T-cell (primary cell): ENCODE results near the gene EGLN1. TPM values are rescaled to one million over a fixed set of nuclear protein-coding genes. Genes with fewer than 3 reads are reported as not detected.

Source experiments
- ATAC-seq, 4 experiments: fragments of 200-7000 bp in 3 of 4; fragments of 150-1000 bp in 1 of 4; cut with Tn5 transposase; replicated peaks in 1 of 4; 1 replicate in 3 of 4; 2 replicates in 1 of 4; pipeline ENCODE4 v1.10.0; 2021; ENCODE audit warnings: moderate library complexity in 3 of 4, mild to moderate bottlenecking in 2 of 4, moderate number of reproducible peaks in 1 of 4
- CTCF ChIA-PET, 2 donors: fragments of 300-600 bp; sonication (Branson Sonifier 250); formaldehyde crosslinking; loops; one replicate each; lab custom pipeline; 2022; ENCODE audit warnings: antibody characterized with exemption in 2 of 2; lab: Charles Lee
- POLR2A ChIA-PET, 2 donors: fragments of 300-600 bp; sonication (Branson Sonifier 250); formaldehyde crosslinking; loops; one replicate each; lab custom pipeline; 2022; ENCODE audit warnings: antibody characterized with exemption in 2 of 2; lab: Charles Lee
- DNase-seq, 35 experiments: peaks; one replicate each; pipeline versions ENCODE4 v3.0.0 to v3.0.0-alpha.2; 2013 to 2023
- H3K27ac ChIP-seq: one replicate; pipeline ENCODE4 v1.5.1; 2013; ENCODE audit warnings: low read length
- H3K27me3 ChIP-seq, 2 experiments: replicated peaks in 1 of 2; 1 replicate in 1 of 2; 2 replicates in 1 of 2; pipeline versions ENCODE4 v1.6.1 to v1.7.0; 2013; ENCODE audit warnings: low read length in 1 of 2, mixed read lengths in 1 of 2; ENCODE audit not compliant: control insufficient read depth in 2 of 2, insufficient read depth in 2 of 2; ENCODE audit errors: extremely low read depth in 1 of 2
- H3K36me3 ChIP-seq, 2 donors: 1 replicate in 1 of 2; 2 replicates in 1 of 2; pipeline versions ENCODE4 v1.6.1 to v1.7.0; 2013; ENCODE audit warnings: low read length in 1 of 2; ENCODE audit not compliant: control insufficient read depth in 2 of 2, insufficient read depth in 1 of 2; ENCODE audit errors: extremely low read depth in 1 of 2
- H3K4me1 ChIP-seq, 2 experiments: 1 replicate in 1 of 2; 2 replicates in 1 of 2; pipeline versions ENCODE4 v1.6.1 to v1.7.0; 2013; ENCODE audit warnings: low read length in 2 of 2, mixed read lengths in 1 of 2; ENCODE audit not compliant: insufficient read depth in 2 of 2, control insufficient read depth in 1 of 2; ENCODE audit errors: extremely low read depth in 1 of 2
- H3K4me3 ChIP-seq, 2 donors: 1 replicate in 1 of 2; 2 replicates in 1 of 2; pipeline versions ENCODE4 v1.5.1 to v1.7.0; 2013; ENCODE audit warnings: mild to moderate bottlenecking in 2 of 2, low read length in 1 of 2, moderate library complexity in 1 of 2; ENCODE audit not compliant: control insufficient read depth in 1 of 2; ENCODE audit errors: extremely low read depth in 1 of 2
- H3K9me3 ChIP-seq: 2 replicates; pipeline ENCODE4 v1.7.0; 2013
- H3K27ac Mint-ChIP-seq, 2 donors: one replicate each; pipeline ENCODE4 v1.8.0; 2020 to 2021; ENCODE audit warnings: mild to moderate bottlenecking in 2 of 2, mixed read lengths in 2 of 2
- H3K27me3 Mint-ChIP-seq, 2 donors: one replicate each; pipeline ENCODE4 v1.8.0; 2021 to 2022; ENCODE audit warnings: mixed read lengths in 2 of 2
- H3K36me3 Mint-ChIP-seq: one replicate; pipeline ENCODE4 v1.8.0; 2021; ENCODE audit warnings: mixed read lengths
- H3K4me1 Mint-ChIP-seq, 3 donors: one replicate each; pipeline ENCODE4 v1.8.0; 2020 to 2022; ENCODE audit warnings: mixed read lengths in 3 of 3, mild to moderate bottlenecking in 1 of 3
- H3K4me3 Mint-ChIP-seq, 3 donors: one replicate each; pipeline ENCODE4 v1.8.0; 2020 to 2022; ENCODE audit warnings: mild to moderate bottlenecking in 3 of 3, mixed read lengths in 3 of 3, moderate library complexity in 3 of 3
- H3K9me3 Mint-ChIP-seq, 3 donors: one replicate each; pipeline ENCODE4 v1.8.0; 2020 to 2022; ENCODE audit warnings: mixed read lengths in 3 of 3
- WGBS: methylation state at CpG from one replicate; pipeline ENCODE4 v1.1.5; 2013; ENCODE audit warnings: missing lambda C conversion rate; ENCODE audit not compliant: insufficient coverage; 5-methylcytosine and 5-hydroxymethylcytosine counted together
- total RNA-seq, 35 experiments: library from RNA in 6 of 35; stranded (reverse) in 6 of 35; fragments of 120-200 nt in 1 of 35; gene quantifications; one replicate each; pipeline versions ENCODE4 v1.2.1 to v1.2.4 and lab custom pipeline; 2013 to 2026

The EGLN1 gene
- total RNA-seq, 5 donors from 2014 or later (not counting 1 experiment from before 2014, with no cell fraction given) = 13.9 to 20.8 (median 18.5) TPM

DNA sequence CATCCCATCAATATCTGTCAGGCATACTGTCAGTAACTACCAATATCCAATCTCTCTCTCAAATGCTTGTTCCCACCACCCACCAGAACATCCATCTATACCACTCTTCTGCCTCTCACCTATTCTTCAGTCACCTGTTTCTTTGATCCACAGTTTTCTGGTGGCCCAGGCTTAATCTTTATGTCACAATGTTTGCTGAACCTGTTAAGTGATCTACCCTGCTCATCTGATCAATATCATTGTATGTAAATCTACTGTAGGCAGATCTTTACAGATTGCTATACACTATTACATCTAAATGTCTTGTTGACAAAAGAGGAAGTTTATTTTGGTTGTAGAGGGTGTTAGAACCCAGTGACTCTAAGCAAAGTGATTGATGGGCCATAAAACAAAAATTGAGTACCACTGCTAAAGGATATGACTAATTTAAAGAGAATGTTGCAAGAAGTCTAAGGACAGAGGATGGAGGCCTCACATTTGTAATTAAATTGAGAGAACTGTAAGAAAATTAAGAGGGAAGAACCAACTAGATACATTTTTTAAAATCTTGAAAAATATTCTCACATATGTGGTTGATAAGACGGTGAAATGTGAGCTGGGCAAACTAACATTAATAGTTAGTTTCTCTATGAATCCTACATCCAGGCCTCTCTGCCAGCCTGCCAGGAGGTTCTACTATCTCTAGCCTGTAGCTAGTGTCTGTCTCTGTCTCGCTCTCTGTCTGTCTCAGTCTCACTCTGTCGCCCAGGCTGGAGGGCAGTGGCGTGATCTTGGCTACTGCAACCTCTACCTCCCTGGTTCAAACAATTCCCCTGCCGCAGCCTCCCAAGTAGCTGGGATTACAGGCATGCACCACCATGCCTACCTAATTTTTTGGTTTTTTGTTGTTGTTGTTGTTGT lies 34.1 kb downstream of the EGLN1 start:
- H3K27ac ChIP-seq = no peak overlapping the region
- POLR2A ChIA-PET = no interaction called here
- CTCF ChIA-PET = interaction anchor here (0.5 to 1.5 kb wide), 3 partner anchors 16 to 28 kb away, joined by 3 to 17 read pairs (median 4); no protein-coding TSS in a partner anchor
- H3K4me3 ChIP-seq = no peak overlapping the region
- Mint-ChIP-seq H3K27me3 (no peaks in the 10 kb centered on the region), H3K27ac (no peak overlapping the region), H3K4me3 (no peak overlapping the region), H3K4me1 (peaks cover 40 to 47% (median 45%) of the 10 kb centered on the region in 3 donors), H3K9me3 (no peaks in the 10 kb centered on the region), H3K36me3 (peaks cover 8% of the 10 kb centered on the region)
- H3K9me3 ChIP-seq = no peaks in the 10 kb centered on the region
- H3K27me3 ChIP-seq = no peaks in the 10 kb centered on the region
- ATAC-seq (no peak), DNase-seq (no peak)
- WGBS = 83% methylated on average over 1 of the region's 5 CpGs
- peaks cover 0 to 4% of the 10 kb centered on the region in 2 donors for H3K36me3 ChIP-seq
- H3K4me1 ChIP-seq = peaks cover 0 to 2% of the 10 kb centered on the region in 2 experiments

DNA sequence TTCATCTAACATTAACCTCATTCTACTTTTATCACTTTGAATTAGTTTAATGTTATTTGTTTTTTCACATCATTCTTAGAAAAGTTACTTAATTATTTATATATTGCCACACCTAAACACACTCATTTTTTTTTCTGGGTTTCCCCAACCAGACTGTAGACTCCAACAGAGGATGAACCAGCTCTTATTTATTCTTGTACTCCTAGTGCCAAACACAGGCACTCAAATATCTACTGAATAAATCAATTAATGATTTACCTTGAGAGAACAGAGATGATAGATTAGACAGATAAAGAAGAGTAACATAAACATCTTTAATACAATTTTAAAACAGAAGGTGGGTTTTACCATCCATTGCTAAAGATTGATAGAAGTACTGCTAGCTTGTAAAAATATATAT lies 35.6 kb downstream of the EGLN1 start:
- Histone ChIP-seq H3K27ac (no peak overlapping the region), H3K36me3 (no peaks in the 10 kb centered on the region), H3K4me3 (no peak overlapping the region), H3K9me3 (no peaks in the 10 kb centered on the region), H3K27me3 (no peaks in the 10 kb centered on the region), H3K4me1 (peaks cover 0 to 2% of the 10 kb centered on the region in 2 experiments)
- Mint-ChIP-seq H3K4me3 (no peak overlapping the region), H3K4me1 (peaks cover 41 to 48% (median 46%) of the 10 kb centered on the region in 3 donors), H3K27ac (no peak overlapping the region), H3K27me3 (no peaks in the 10 kb centered on the region), H3K9me3 (no peaks in the 10 kb centered on the region), H3K36me3 (peaks cover 5% of the 10 kb centered on the region)
- no peak for DNase-seq
- ChIA-PET POLR2A (interaction anchor here in 1 of 2 donors (0.7 kb wide), 1 partner anchor 11 kb away, joined by 4 read pairs; no protein-coding TSS in a partner anchor), CTCF (no interaction called here)
- ATAC-seq = no peak

DNA sequence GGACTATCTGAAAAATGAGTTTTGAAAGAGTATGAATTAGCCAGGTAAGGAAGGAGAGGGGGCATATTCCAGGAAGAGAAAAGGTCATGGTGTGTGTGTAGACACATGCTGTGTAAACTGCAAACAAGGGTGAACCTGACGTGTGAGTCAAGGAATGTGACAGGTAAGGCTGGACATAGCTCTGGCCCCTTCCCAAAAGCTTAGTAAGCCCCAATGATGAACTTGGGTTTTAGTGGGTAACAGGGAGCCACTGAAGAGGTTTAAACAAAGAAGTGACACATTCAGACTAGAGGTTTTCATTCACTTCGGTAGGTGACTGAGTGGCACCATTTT lies 36.7 kb downstream of the EGLN1 start:
- WGBS = 100% methylated on average over 2 of the region's 2 CpGs
- POLR2A ChIA-PET = no interaction called here

DNA sequence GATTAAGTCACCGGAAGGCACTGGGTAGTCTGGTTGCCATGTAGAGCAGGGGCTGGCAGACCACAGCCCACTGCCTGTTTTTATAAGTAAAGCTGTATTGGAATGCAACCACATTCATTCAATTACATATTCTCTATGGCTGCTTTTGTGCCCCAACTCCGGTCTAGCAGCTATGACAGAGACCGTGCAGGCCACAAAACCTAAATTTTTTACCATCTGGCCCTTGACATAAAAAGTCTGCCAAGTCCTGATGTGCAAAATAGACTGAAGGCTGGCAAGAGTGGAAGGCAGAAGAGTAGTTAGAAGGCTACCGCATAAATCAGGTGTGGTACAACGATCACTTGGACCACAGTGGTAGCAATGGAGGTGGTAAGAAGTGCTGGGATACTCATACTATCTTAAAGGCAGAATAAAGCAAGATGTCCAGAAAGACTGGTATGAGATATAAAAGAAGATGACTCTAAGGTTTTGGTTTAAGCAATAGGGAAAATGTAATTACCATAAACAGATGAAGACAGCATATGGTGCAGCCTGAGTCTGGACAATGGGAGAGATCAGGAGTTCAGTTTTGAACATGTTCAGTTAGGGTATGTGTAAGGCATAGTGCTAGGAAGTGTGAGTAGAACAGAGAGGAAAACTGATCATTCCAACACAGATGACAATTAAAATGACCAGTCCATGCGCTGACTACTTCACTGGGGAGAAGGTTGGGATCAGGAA lies 37.2 kb downstream of the EGLN1 start:
- CTCF ChIA-PET = interaction anchor here in 1 of 2 donors (1.1 kb wide), 1 partner anchor 26 kb away, joined by 5 read pairs; no protein-coding TSS in a partner anchor
- Histone ChIP-seq H3K4me3 (no peak overlapping the region), H3K27ac (no peak overlapping the region), H3K9me3 (no peaks in the 10 kb centered on the region), H3K27me3 (no peaks in the 10 kb centered on the region), H3K4me1 (peaks cover 0 to 2% of the 10 kb centered on the region in 2 experiments), H3K36me3 (no peaks in the 10 kb centered on the region)
- no peaks in the 10 kb centered on the region for H3K27me3 Mint-ChIP-seq
- ATAC-seq (no peak), DNase-seq (no peak)
- WGBS = 93% methylated on average over 5 of the region's 6 CpGs
- H3K4me1 Mint-ChIP-seq = peaks cover 34 to 43% (median 41%) of the 10 kb centered on the region in 3 donors
- no peak overlapping the region for H3K27ac Mint-ChIP-seq
- no peaks in the 10 kb centered on the region for H3K9me3 Mint-ChIP-seq
- POLR2A ChIA-PET = no interaction called here
- H3K4me3 Mint-ChIP-seq = no peak overlapping the region
- peaks cover under 1% of the 10 kb centered on the region for H3K36me3 Mint-ChIP-seq

More for the DNA sequence above, 36.7 kb downstream of the EGLN1 start:
- Histone ChIP-seq H3K36me3 (no peaks in the 10 kb centered on the region), H3K4me1 (peaks cover 0 to 2% of the 10 kb centered on the region in 2 experiments), H3K27ac (no peak overlapping the region), H3K4me3 (no peak overlapping the region), H3K9me3 (no peaks in the 10 kb centered on the region), H3K27me3 (no peaks in the 10 kb centered on the region)
- no peaks in the 10 kb centered on the region for H3K27me3 Mint-ChIP-seq
- H3K9me3 Mint-ChIP-seq = no peaks in the 10 kb centered on the region
- H3K27ac Mint-ChIP-seq = no peak overlapping the region
- ATAC-seq (no peak), DNase-seq (no peak)
- CTCF ChIA-PET = interaction anchor here in 1 of 2 donors (1.1 kb wide), 1 partner anchor 25 kb away, joined by 5 read pairs; no protein-coding TSS in a partner anchor
- H3K4me1 Mint-ChIP-seq = peaks cover 37 to 47% (median 45%) of the 10 kb centered on the region in 3 donors
- H3K4me3 Mint-ChIP-seq = no peak overlapping the region
- peaks cover 5% of the 10 kb centered on the region for H3K36me3 Mint-ChIP-seq

DNA sequence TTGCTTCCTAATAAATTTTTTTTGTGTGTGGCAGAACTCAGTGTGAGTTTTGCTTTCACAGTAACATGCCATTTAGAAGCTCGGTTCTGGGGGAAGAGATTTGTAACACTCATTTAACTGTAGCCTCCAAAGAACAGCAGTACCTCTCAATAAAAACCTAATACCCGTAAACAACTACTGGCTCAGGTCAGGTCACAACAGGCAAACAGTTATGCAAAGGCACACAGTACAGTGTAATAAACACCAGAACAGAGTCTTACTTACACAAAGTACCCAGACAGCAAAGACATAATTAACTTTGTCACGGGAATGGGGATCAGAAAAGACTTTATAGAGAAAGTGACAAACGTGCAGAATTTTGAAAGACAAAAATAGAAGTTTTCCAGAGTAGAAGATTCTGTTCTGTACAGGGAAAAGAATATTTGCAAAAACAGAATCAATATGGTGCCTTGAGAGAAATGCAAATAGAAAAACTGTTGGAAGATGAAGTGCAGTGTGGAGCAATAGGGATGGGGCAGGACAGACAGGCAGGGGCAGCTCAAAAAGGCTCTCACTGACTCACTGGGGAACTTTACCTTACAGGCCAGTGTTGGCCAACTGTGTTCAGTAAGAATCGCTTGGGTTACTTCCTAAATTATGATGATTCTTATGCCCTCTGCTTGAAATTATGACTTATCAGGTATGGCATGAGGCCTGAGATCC lies 38.8 kb downstream of the EGLN1 start:
- peaks cover 38 to 49% (median 46%) of the 10 kb centered on the region in 3 donors for H3K4me1 Mint-ChIP-seq
- Histone ChIP-seq H3K9me3 (no peaks in the 10 kb centered on the region), H3K4me3 (no peak overlapping the region), H3K27me3 (no peaks in the 10 kb centered on the region), H3K27ac (no peak overlapping the region), H3K36me3 (no peaks in the 10 kb centered on the region), H3K4me1 (peaks cover 0 to 3% of the 10 kb centered on the region in 2 experiments)
- no peak for ATAC-seq
- POLR2A ChIA-PET = no interaction called here
- no peaks in the 10 kb centered on the region for H3K36me3 Mint-ChIP-seq
- H3K9me3 Mint-ChIP-seq = no peaks in the 10 kb centered on the region
- H3K4me3 Mint-ChIP-seq = no peak overlapping the region
- no peaks in the 10 kb centered on the region for H3K27me3 Mint-ChIP-seq
- DNase-seq = no peak
- no peak overlapping the region for H3K27ac Mint-ChIP-seq
- CTCF ChIA-PET = interaction anchor here in 1 of 2 donors (0.7 kb wide), 1 partner anchor 206 kb away, joined by 4 read pairs; no protein-coding TSS in a partner anchor
- 85% methylated on average over 2 of the region's 5 CpGs for WGBS

DNA sequence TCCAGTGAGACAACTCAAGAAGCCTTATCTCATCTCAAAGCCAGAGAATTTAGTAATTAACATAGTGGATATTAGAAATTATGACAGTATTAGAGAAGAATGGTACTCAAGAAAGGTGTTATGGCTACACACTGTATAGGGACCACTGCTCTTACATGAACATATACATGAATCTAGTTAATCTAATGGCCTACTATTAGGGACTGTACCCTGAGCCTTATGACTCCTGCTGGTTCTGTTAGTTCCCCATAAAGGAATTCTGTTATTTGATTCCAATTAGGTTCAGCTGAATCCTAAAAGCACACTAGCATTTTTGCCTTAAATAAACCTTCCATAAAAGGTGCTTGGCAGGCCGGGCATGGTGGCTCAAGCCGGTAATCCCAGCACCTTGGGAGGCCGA lies 39.7 kb downstream of the EGLN1 start:
- 100% methylated on average over 2 of the region's 3 CpGs for WGBS
- H3K27ac Mint-ChIP-seq = no peak overlapping the region
- ATAC-seq (no peak), DNase-seq (no peak)
- H3K36me3 ChIP-seq = no peaks in the 10 kb centered on the region
- ChIA-PET POLR2A (no interaction called here), CTCF (interaction anchor here in 1 of 2 donors (0.6 kb wide), 1 partner anchor 207 kb away, joined by 3 read pairs; no protein-coding TSS in a partner anchor)
- H3K4me3 ChIP-seq = no peak overlapping the region
- no peaks in the 10 kb centered on the region for H3K27me3 ChIP-seq
- H3K27ac ChIP-seq = no peak overlapping the region
- no peaks in the 10 kb centered on the region for H3K27me3 Mint-ChIP-seq
- peaks cover 0 to 9% of the 10 kb centered on the region in 2 experiments for H3K4me1 ChIP-seq
- H3K36me3 Mint-ChIP-seq = no peaks in the 10 kb centered on the region
- H3K4me3 Mint-ChIP-seq = no peak overlapping the region
- H3K4me1 Mint-ChIP-seq = peaks cover 38 to 50% (median 46%) of the 10 kb centered on the region in 3 donors
- H3K9me3 Mint-ChIP-seq = no peaks in the 10 kb centered on the region
- no peaks in the 10 kb centered on the region for H3K9me3 ChIP-seq
